ENCODE results near the gene HEMGN. TPM values are rescaled to one million over a fixed set of nuclear protein-coding genes. Genes with fewer than 3 reads are reported as not detected.

Gene HEMGN
- total RNA-seq, 1 donor: not detected

DNA sequence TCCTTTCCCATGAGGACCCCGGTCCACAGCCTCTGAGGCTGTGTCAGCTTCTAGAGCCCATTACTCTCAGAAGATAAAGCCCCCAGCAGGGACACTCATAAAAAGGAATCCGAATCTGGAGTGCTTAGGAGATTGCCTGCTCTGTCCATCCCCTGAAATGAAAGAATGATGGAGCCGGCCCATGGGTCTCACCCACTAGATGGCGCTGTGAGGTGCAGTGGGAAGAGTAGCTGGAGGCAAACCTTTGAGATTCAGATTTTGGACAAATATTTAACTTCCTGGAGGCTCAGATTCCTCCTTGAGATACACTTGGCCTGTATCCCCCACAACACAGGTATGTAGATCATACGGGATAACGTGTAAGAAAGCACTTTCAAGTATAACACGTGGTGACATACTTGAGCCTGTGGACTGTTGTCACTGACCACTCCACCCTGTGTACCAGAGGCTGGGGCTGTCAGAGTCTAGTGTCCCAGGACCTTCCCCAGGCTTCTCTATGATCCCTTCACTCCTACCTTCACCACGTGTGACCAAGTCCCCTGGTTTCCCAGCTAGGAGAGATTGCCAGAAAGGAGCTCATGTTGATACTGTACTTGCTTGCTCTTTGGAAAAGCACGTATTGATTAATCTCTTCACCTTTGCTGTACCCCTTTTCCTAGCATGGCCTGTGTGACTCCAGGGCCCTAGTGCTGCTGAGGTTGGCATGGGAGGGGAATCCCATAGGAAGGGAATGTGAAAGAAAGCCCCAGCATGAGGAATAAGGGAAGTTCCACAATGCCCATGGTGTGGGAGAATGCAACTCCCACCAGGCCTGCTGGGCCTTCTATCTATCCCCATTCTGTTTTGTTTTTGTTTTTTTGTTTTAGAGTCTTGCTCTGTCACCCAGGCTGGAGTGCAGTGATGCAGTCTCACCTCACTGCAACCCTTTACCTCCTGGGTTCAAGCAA is 47.8 kb downstream of the HEMGN start:
- DNase-seq (ENCODE audit: low read depth): peak; percentile 19
- TF ChIP-seq, protein P1, sequence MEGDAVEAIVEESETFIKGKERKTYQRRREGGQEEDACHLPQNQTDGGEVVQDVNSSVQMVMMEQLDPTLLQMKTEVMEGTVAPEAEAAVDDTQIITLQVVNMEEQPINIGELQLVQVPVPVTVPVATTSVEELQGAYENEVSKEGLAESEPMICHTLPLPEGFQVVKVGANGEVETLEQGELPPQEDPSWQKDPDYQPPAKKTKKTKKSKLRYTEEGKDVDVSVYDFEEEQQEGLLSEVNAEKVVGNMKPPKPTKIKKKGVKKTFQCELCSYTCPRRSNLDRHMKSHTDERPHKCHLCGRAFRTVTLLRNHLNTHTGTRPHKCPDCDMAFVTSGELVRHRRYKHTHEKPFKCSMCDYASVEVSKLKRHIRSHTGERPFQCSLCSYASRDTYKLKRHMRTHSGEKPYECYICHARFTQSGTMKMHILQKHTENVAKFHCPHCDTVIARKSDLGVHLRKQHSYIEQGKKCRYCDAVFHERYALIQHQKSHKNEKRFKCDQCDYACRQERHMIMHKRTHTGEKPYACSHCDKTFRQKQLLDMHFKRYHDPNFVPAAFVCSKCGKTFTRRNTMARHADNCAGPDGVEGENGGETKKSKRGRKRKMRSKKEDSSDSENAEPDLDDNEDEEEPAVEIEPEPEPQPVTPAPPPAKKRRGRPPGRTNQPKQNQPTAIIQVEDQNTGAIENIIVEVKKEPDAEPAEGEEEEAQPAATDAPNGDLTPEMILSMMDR (IDR thresholded peaks at IDR 0.05; ENCODE audit: insufficient read depth, low read length): peak; percentile 69
- no peak overlapping the region for H3K4me3 ChIP-seq (ENCODE audit: low read depth, low read length)

DNA sequence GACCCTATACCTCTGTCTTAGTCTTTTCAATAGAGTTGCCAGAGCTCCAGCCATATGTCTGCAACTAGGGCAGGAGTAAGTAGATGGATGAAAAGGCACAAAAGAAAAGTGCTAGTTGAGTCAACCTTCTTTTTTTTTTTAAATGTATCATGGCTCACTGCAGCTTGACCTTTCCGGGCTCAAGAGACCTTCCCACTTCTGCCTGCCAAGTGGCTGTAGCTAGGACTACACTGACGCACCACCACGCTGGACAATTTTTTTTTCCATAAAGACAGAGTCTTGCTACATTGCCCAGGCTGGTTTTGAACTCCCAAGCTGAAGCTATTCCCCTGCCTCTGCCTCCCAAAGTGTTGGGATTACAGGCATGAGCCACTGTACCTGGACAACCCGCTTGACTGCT is 57.6 kb downstream of the HEMGN start:
- DNase-seq (ENCODE audit: low read depth): peak; percentile 22
- no peak overlapping the region for H3K4me3 ChIP-seq (ENCODE audit: low read depth, low read length)
- TF ChIP-seq, protein P1 (IDR thresholded peaks at IDR 0.05; ENCODE audit: insufficient read depth, low read length): no peak

Small RNA genes lying within 50 kb of the gene (small RNA-seq; reads per million reads assigned to genes)
- not detected for gene RF00019

Other genes with a start within 250 kb of the HEMGN start
- gene XPA, start 240.8 kb downstream of the HEMGN start, total RNA-seq (ENCODE audit: low replicate concordance): 11.1 and 39.5 TPM in 2 replicates
- not detected in 2 replicates for gene FOXE1, start 84.9 kb downstream of the HEMGN start, total RNA-seq (ENCODE audit: low replicate concordance)
- 15.1 and 15.7 TPM in 2 replicates for gene TRMO, start 15.7 kb downstream of the HEMGN start, total RNA-seq (ENCODE audit: low replicate concordance)
- 17.0 and 149 TPM in 2 replicates for gene ANP32B, start 45.2 kb upstream of the HEMGN start, total RNA-seq (ENCODE audit: low replicate concordance)
- 46.6 and 62.5 TPM in 2 replicates for gene NANS, start 118.6 kb upstream of the HEMGN start, total RNA-seq (ENCODE audit: low replicate concordance)
- gene TRIM14, start 181.1 kb upstream of the HEMGN start, total RNA-seq (ENCODE audit: low replicate concordance): 0.81 and 2.0 TPM in 2 replicates